Panc1 (cell line): Measurements from ENCODE around the gene TGM5. TPM values are rescaled to one million over a fixed set of nuclear protein-coding genes. Genes with fewer than 3 reads are reported as not detected.

Experiments
- ATAC-seq: fragments of 200-7000 bp; cut with Tn5 transposase; 2 replicates; pipeline ENCODE4 v1.9.1; 2020; ENCODE audit warnings: mild to moderate bottlenecking, moderate library complexity
- BruUV-seq: library from RNA; stranded (reverse); fragments of 400-500 nt; replicated peaks from 2 replicates; lab custom pipeline; 2021; lab: Mats Ljungman, UMichigan
- CTCF ChIA-PET: fragments of 300-600 bp; sonication (Branson Sonifier 250); formaldehyde crosslinking; loops from one replicate; lab custom pipeline; 2022; ENCODE audit warnings: antibody characterized with exemption; lab: Charles Lee
- POLR2A ChIA-PET: fragments of 300-600 bp; sonication (Branson Sonifier 250); formaldehyde crosslinking; loops from one replicate; lab custom pipeline; 2022; ENCODE audit warnings: antibody characterized with exemption; lab: Charles Lee
- DNase-seq: peaks from one replicate; pipeline ENCODE4 v3.0.0-alpha.2; 2010; ENCODE audit warnings: low read depth, low spot score
- H3K27ac ChIP-seq: 2 replicates; pipeline ENCODE4 v1.5.1; 2011; ENCODE audit warnings: mild to moderate bottlenecking, low read length, inconsistent platforms
- H3K27me3 ChIP-seq: fragments of 200-500 bp; sonication (Bioruptor generic); 2 replicates; pipeline ENCODE4 v1.6.0; 2014; ENCODE audit warnings: low read length, inconsistent platforms; ENCODE audit not compliant: control insufficient read depth, insufficient read depth
- H3K36me3 ChIP-seq: fragments of 200-500 bp; sonication (Bioruptor generic); 2 replicates; pipeline ENCODE4 v1.5.1; 2014; ENCODE audit warnings: inconsistent platforms, mild to moderate bottlenecking, low read length, moderate library complexity; ENCODE audit not compliant: control insufficient read depth, insufficient read depth
- H3K4me1 ChIP-seq: 2 replicates; pipeline ENCODE4 v1.5.1; 2011; ENCODE audit warnings: inconsistent platforms, mild to moderate bottlenecking, low read length, moderate library complexity; ENCODE audit not compliant: control insufficient read depth, insufficient read depth
- H3K4me3 ChIP-seq, 2 experiments: 2 replicates each; pipeline ENCODE4 v1.5.1; 2011 to 2012; ENCODE audit warnings: low read depth in 2 of 2, low read length in 2 of 2, mild to moderate bottlenecking in 2 of 2, inconsistent platforms in 1 of 2, moderate library complexity in 1 of 2
- H3K9me3 ChIP-seq: fragments of 200-500 bp; sonication (Bioruptor generic); 2 replicates; pipeline ENCODE4 v1.5.1; 2014; ENCODE audit warnings: low read depth, mild to moderate bottlenecking, inconsistent platforms, low read length, moderate library complexity; ENCODE audit not compliant: control insufficient read depth, insufficient read depth
- CTCF ChIP-seq: fragments of 450-650 bp; IDR thresholded peaks from 2 replicates; pipeline ENCODE4 v1.5.1; 2017; ENCODE audit warnings: mild to moderate bottlenecking
- POLR2AphosphoS5 ChIP-seq: IDR thresholded peaks from 2 replicates; pipeline ENCODE4 v1.6.1; 2012; ENCODE audit warnings: mild to moderate bottlenecking, low read depth, low read length, moderate library complexity
- REST ChIP-seq, 2 experiments: IDR thresholded peaks; 2 replicates each; pipeline ENCODE4 v1.6.1; 2011 to 2012; ENCODE audit warnings: low read depth in 2 of 2, control low read depth in 1 of 2, low read length in 1 of 2, mild to moderate bottlenecking in 1 of 2, moderate library complexity in 1 of 2; ENCODE audit not compliant: insufficient read depth in 1 of 2
- SIN3A ChIP-seq: IDR thresholded peaks from 2 replicates; pipeline ENCODE4 v1.6.1; 2012; ENCODE audit warnings: low read depth, mild to moderate bottlenecking, low read length, moderate library complexity, borderline replicate concordance; ENCODE audit not compliant: insufficient read depth
- TCF7L2 ChIP-seq: IDR thresholded peaks from 2 replicates; pipeline ENCODE4 v1.6.1; 2011; ENCODE audit warnings: mild to moderate bottlenecking, low read depth, low read length, inconsistent platforms
- in situ Hi-C: cut with HindIII; loops from 2 replicates; pipeline ENCODE4 v1.10.0; 2016; ENCODE audit warnings: low sequenced_read_pairs, low pct_unique_long_range_greater_than_20kb
- intact Hi-C: fragments of 100-400 bp; cut with micrococcal nuclease; formaldehyde crosslinking; loops from one replicate; pipeline ENCODE4 v1.10.0; 2022; ENCODE audit not compliant: unreplicated experiment
- total RNA-seq: library from RNA; stranded (reverse); gene quantifications from one replicate; pipeline ENCODE4 v1.2.1, GENCODE V29; 2021; ENCODE audit not compliant: unreplicated experiment

Gene TGM5
- total RNA-seq, 1 experiment from 2014 or later = not detected

GRCh38 chr15:43312378-43312777 is 45.6 kb upstream of the TGM5 start:
- ChIA-PET POLR2A (no interaction called here), CTCF (no interaction called here)
- no peak for TF ChIP-seq TCF7L2
- no peak for TF ChIP-seq CTCF
- TF ChIP-seq REST (IDR thresholded peaks at IDR 0.05; ENCODE audit: insufficient read depth in 1 of 2, low read depth in 2 of 2, low read length in 1 of 2) = no peak
- no peak for TF ChIP-seq POLR2AphosphoS5
- no peak for TF ChIP-seq SIN3A
- H3K9me3 ChIP-seq = no peaks in the 10 kb centered on the region
- H3K4me1 ChIP-seq = no peaks in the 10 kb centered on the region
- no peak overlapping the region for H3K4me3 ChIP-seq
- in situ Hi-C loops (no loop called here), intact Hi-C loops (no loop called here)
- H3K27ac ChIP-seq = no peak overlapping the region
- H3K36me3 ChIP-seq = no peaks in the 10 kb centered on the region
- DNase-seq (no peak), ATAC-seq (no peak)
- no TSS peak for BruUV-seq
- H3K27me3 ChIP-seq = peaks cover 17% of the 10 kb centered on the region

- no peak for ATAC-seq
- in situ Hi-C loops = no loop called here
- H3K9me3 ChIP-seq = no peaks in the 10 kb centered on the region
- no peak for DNase-seq
- H3K36me3 ChIP-seq = no peaks in the 10 kb centered on the region
- CTCF ChIA-PET = interaction anchor here (0.6 to 0.7 kb wide), 2 partner anchors 17 to 77 kb away, joined by 3 read pairs; no protein-coding TSS in a partner anchor
- no peak within 1 kb of the TSS for H3K27ac ChIP-seq
- H3K4me3 ChIP-seq = no peak within 1 kb of the TSS
- intact Hi-C loops = no loop called here
- H3K4me1 ChIP-seq = no peaks in the 10 kb centered on the region
- peaks cover 8% of the 10 kb centered on the region; the same call in 1 of the 2 replicates for H3K27me3 ChIP-seq
- POLR2A ChIA-PET = no interaction called here
- BruUV-seq = no TSS peak
- TF ChIP-seq CTCF = no peak
- no peak for TF ChIP-seq REST (IDR thresholded peaks at IDR 0.05; ENCODE audit: insufficient read depth in 1 of 2, low read depth in 2 of 2, low read length in 1 of 2)
- no peak for TF ChIP-seq SIN3A
- no peak for TF ChIP-seq TCF7L2
- TF ChIP-seq POLR2AphosphoS5 = no peak
These were observed 35.6 kb upstream of the TGM5 start, which contains the start of gene TGM7 for GRCh38 chr15:43302205-43302817. TGM7 (minus strand) TSS chr15:43302255.
